H9 (cell line): ENCODE data around the gene FXYD6. TPM values are rescaled to one million over a fixed set of nuclear protein-coding genes. Genes with fewer than 3 reads are reported as not detected.

ENCODE experiments used
- DNase-seq: peaks from one replicate; pipeline ENCODE4 v3.0.0-alpha.2; 2017
- H2AFZ ChIP-seq: one replicate; pipeline ENCODE4 v1.6.1; 2013; ENCODE audit warnings: mild to moderate bottlenecking, low read length, control low read depth, moderate library complexity
- H2AK5ac ChIP-seq: 2 replicates; pipeline ENCODE4 v1.6.1; 2013; ENCODE audit warnings: low read length, control low read depth, mixed read lengths; ENCODE audit not compliant: insufficient read length
- H2BK120ac ChIP-seq: one replicate; pipeline ENCODE4 v1.6.1; 2013; ENCODE audit warnings: low read depth, mild to moderate bottlenecking, low read length, control low read depth, inconsistent platforms; ENCODE audit not compliant: poor library complexity, severe bottlenecking
- H2BK12ac ChIP-seq: 2 replicates; pipeline ENCODE4 v1.6.1; 2013; ENCODE audit warnings: low read length, control low read depth, mixed read lengths, low read depth; ENCODE audit not compliant: insufficient read length
- H2BK15ac ChIP-seq: 2 replicates; pipeline ENCODE4 v1.6.1; 2013; ENCODE audit warnings: low read depth, low read length, control low read depth
- H2BK20ac ChIP-seq: one replicate; pipeline ENCODE4 v1.6.1; 2013; ENCODE audit warnings: low read depth, mild to moderate bottlenecking, low read length, control low read depth, inconsistent platforms; ENCODE audit not compliant: poor library complexity, severe bottlenecking
- H2BK5ac ChIP-seq: 2 replicates; pipeline ENCODE4 v1.6.1; 2013; ENCODE audit warnings: low read length, control low read depth, mixed read lengths; ENCODE audit not compliant: insufficient read length
- H3K14ac ChIP-seq: 2 replicates; pipeline ENCODE4 v1.6.1; 2013; ENCODE audit warnings: low read length, control low read depth; ENCODE audit not compliant: insufficient read depth
- H3K18ac ChIP-seq: 2 replicates; pipeline ENCODE4 v1.6.1; 2013; ENCODE audit warnings: low read depth, mild to moderate bottlenecking, mixed read lengths, low read length, control low read depth; ENCODE audit not compliant: insufficient read length
- H3K23ac ChIP-seq: 2 replicates; pipeline ENCODE4 v1.6.1; 2013; ENCODE audit warnings: low read length, control low read depth, mixed read lengths, low read depth; ENCODE audit not compliant: insufficient read length
- H3K23me2 ChIP-seq: 2 replicates; pipeline ENCODE4 v1.6.1; 2013; ENCODE audit warnings: low read depth, mild to moderate bottlenecking, mixed read lengths, low read length, control low read depth; ENCODE audit not compliant: insufficient read length, poor library complexity, severe bottlenecking
- H3K27ac ChIP-seq: 2 replicates; pipeline ENCODE4 v1.5.1; 2013; ENCODE audit warnings: low read length, control low read depth, mixed read lengths, low read depth; ENCODE audit not compliant: insufficient read length
- H3K27me3 ChIP-seq: 2 replicates; pipeline ENCODE4 v1.6.1; 2013; ENCODE audit warnings: low read length, control low read depth, inconsistent platforms; ENCODE audit not compliant: insufficient read depth
- H3K4ac ChIP-seq: 2 replicates; pipeline ENCODE4 v1.6.1; 2013; ENCODE audit warnings: low read depth, mild to moderate bottlenecking, control low read depth, inconsistent platforms, low read length, moderate library complexity
- H3K4me1 ChIP-seq: 2 replicates; pipeline ENCODE4 v1.6.1; 2013; ENCODE audit warnings: low read length, control low read depth, inconsistent platforms; ENCODE audit not compliant: insufficient read depth
- H3K4me2 ChIP-seq: 2 replicates; pipeline ENCODE4 v1.6.1; 2013; ENCODE audit warnings: low read length, control low read depth, mixed read lengths; ENCODE audit not compliant: insufficient read length, insufficient read depth
- H3K56ac ChIP-seq: 2 replicates; pipeline ENCODE4 v1.6.1; 2013; ENCODE audit warnings: low read depth, mild to moderate bottlenecking, mixed read lengths, low read length, control low read depth; ENCODE audit not compliant: insufficient read length
- H3K79me1 ChIP-seq: 2 replicates; pipeline ENCODE4 v1.6.1; 2013; ENCODE audit warnings: low read depth, mild to moderate bottlenecking, moderate library complexity, low read length, control low read depth, inconsistent platforms; ENCODE audit not compliant: insufficient read depth, poor library complexity, severe bottlenecking
- H3K79me2 ChIP-seq: 2 replicates; pipeline ENCODE4 v1.6.1; 2013; ENCODE audit warnings: low read length, control low read depth, inconsistent platforms; ENCODE audit not compliant: insufficient read depth
- H3K9ac ChIP-seq: 2 replicates; pipeline ENCODE4 v1.6.1; 2013; ENCODE audit warnings: low read length, control low read depth, mixed read lengths; ENCODE audit not compliant: insufficient read length; ENCODE audit errors: extremely low read depth
- H3K9me3 ChIP-seq: one replicate; pipeline ENCODE4 v1.6.1; 2013; ENCODE audit warnings: low read depth, low read length, inconsistent platforms; ENCODE audit not compliant: control insufficient read depth
- H3T11ph ChIP-seq: one replicate; pipeline ENCODE4 v1.6.1; 2013; ENCODE audit warnings: mild to moderate bottlenecking, low read length, control low read depth, inconsistent platforms
- H4K20me1 ChIP-seq: one replicate; pipeline ENCODE4 v1.6.1; 2013; ENCODE audit not compliant: control insufficient read depth, insufficient read length, insufficient read depth
- H4K5ac ChIP-seq: 2 replicates; pipeline ENCODE4 v1.6.1; 2013; ENCODE audit warnings: low read depth, mild to moderate bottlenecking, mixed read lengths, low read length, control low read depth; ENCODE audit not compliant: insufficient read length
- H4K8ac ChIP-seq: replicated peaks from 2 replicates; pipeline ENCODE4 v1.6.1; 2013; ENCODE audit warnings: low read length, control low read depth, mixed read lengths, low read depth; ENCODE audit not compliant: insufficient read length
- H4K91ac ChIP-seq: 2 replicates; pipeline ENCODE4 v1.6.1; 2013; ENCODE audit warnings: low read depth, mild to moderate bottlenecking, moderate library complexity, mixed read lengths, low read length, control low read depth; ENCODE audit not compliant: insufficient read length
- H3K27ac Mint-ChIP-seq, 3 experiments: 2 replicates in 2 of 3; 3 replicates in 1 of 3; pipeline ENCODE4 v1.8.0; 2020 to 2021; ENCODE audit warnings: mixed read lengths in 3 of 3, mild to moderate bottlenecking in 1 of 3, moderate library complexity in 1 of 3
- H3K27me3 Mint-ChIP-seq: 2 replicates; pipeline ENCODE4 v1.8.0; 2021; ENCODE audit warnings: low read depth, mild to moderate bottlenecking, moderate library complexity, mixed read lengths
- H3K36me3 Mint-ChIP-seq, 3 experiments: 2 replicates in 2 of 3; 3 replicates in 1 of 3; pipeline ENCODE4 v1.8.0; 2020 to 2021; ENCODE audit warnings: low read depth in 3 of 3, mixed read lengths in 3 of 3; ENCODE audit not compliant: insufficient read depth in 1 of 3
- H3K4me1 Mint-ChIP-seq, 2 experiments: 2 replicates each; pipeline ENCODE4 v1.8.0; 2020; ENCODE audit warnings: mixed read lengths in 2 of 2
- H3K4me3 Mint-ChIP-seq, 2 experiments: 2 replicates in 1 of 2; 3 replicates in 1 of 2; pipeline ENCODE4 v1.8.0; 2020 to 2021; ENCODE audit warnings: mild to moderate bottlenecking in 2 of 2, mixed read lengths in 2 of 2, moderate library complexity in 1 of 2
- H3K9me3 Mint-ChIP-seq, 2 experiments: 2 replicates in 1 of 2; 3 replicates in 1 of 2; pipeline ENCODE4 v1.8.0; 2020; ENCODE audit warnings: mild to moderate bottlenecking in 2 of 2, mixed read lengths in 2 of 2, moderate library complexity in 1 of 2
- CTCF ChIP-seq: fragments of 200-600 bp; sonication (generic); conservative IDR thresholded peaks from 3 replicates; pipeline ENCODE4 v1.8.0; 2021; ENCODE audit warnings: antibody characterized with exemption, mild to moderate bottlenecking
- WGBS: extraction: QIAGEN DNeasy Blood & Tissue Kit; methylation state at CpG from one replicate; pipeline ENCODE4 v1.1.7; 2013; ENCODE audit warnings: missing lambda C conversion rate, low lambda C conversion rate, mixed read lengths; ENCODE audit not compliant: insufficient read length; ENCODE audit errors: extremely low coverage; 5-methylcytosine and 5-hydroxymethylcytosine counted together
- total RNA-seq: library from RNA; stranded (reverse); gene quantifications from 2 replicates; pipeline ENCODE4 v1.2.1, GENCODE V29; 2021

Gene FXYD6
- total RNA-seq, 1 experiment from 2014 or later = 18.3 TPM

- H2BK12ac ChIP-seq = no peak overlapping the region
- H3K36me3 Mint-ChIP-seq = peaks cover 0 to 3% (median 2%) of the 10 kb centered on the region in 3 experiments; a peak in 1 of 7 replicates
- no peak for TF ChIP-seq CTCF
- H4K8ac ChIP-seq = no peak overlapping the region
- H3K56ac ChIP-seq = no peak overlapping the region
- peaks cover 60 to 81% of the 10 kb centered on the region in 2 experiments for H3K4me1 Mint-ChIP-seq
- no peak overlapping the region for H3K18ac ChIP-seq
- no peak overlapping the region for H2BK20ac ChIP-seq
- H3K4me3 Mint-ChIP-seq = no peak overlapping the region
- H3K4me2 ChIP-seq = no peak overlapping the region
- no peak for DNase-seq
- H3T11ph ChIP-seq = no peak overlapping the region
- no peak overlapping the region for H2BK5ac ChIP-seq
- no peak overlapping the region for H2BK120ac ChIP-seq
- no peak overlapping the region for H4K91ac ChIP-seq
- no peaks in the 10 kb centered on the region for H3K79me2 ChIP-seq
- no peak overlapping the region for H3K9ac ChIP-seq
- H3K79me1 ChIP-seq = no peaks in the 10 kb centered on the region
- no peak overlapping the region for H2AK5ac ChIP-seq
- H3K9me3 ChIP-seq = no peaks in the 10 kb centered on the region
- H3K4ac ChIP-seq = no peak overlapping the region
- H3K4me1 ChIP-seq = peaks cover 10% of the 10 kb centered on the region; the same call in 1 of the 2 replicates
- no peak overlapping the region for H4K5ac ChIP-seq
- no peaks in the 10 kb centered on the region for H3K9me3 Mint-ChIP-seq
- no peak overlapping the region for H3K27ac ChIP-seq
- no peak overlapping the region for H3K23ac ChIP-seq
- no peak overlapping the region for H3K14ac ChIP-seq
- H3K23me2 ChIP-seq = peaks cover 19% of the 10 kb centered on the region
- WGBS = no CpG with 5 or more reads among the region's 15 CpGs
- peaks cover 60% of the 10 kb centered on the region for H3K27me3 Mint-ChIP-seq
- H4K20me1 ChIP-seq = no peaks in the 10 kb centered on the region
- no peaks in the 10 kb centered on the region; the same call in 1 of the 2 replicates for H3K27me3 ChIP-seq
- H3K27ac Mint-ChIP-seq = no peak overlapping the region
- H2BK15ac ChIP-seq = no peak overlapping the region
- H2AFZ ChIP-seq = no peak overlapping the region
Observed at GRCh38 chr11:117872975-117873827, 3.3 kb downstream of the FXYD6 start.
